Rectal smooth muscle tissue (tissue), 1 donor: ENCODE results near the gene DLD.
A peak's percentile ranks its signal among the peaks of the same experiment; 100 is the strongest.

Source experiments
- H3K27ac ChIP-seq: one replicate; pipeline ENCODE4 v1.7.0; 2013; ENCODE audit warnings: low read depth, low read length, inconsistent platforms
- H3K27me3 ChIP-seq: one replicate; pipeline ENCODE4 v1.7.0; 2013; ENCODE audit warnings: low read length; ENCODE audit not compliant: control insufficient read depth, insufficient read depth
- H3K36me3 ChIP-seq: one replicate; pipeline ENCODE4 v1.7.0; 2013; ENCODE audit warnings: low read length; ENCODE audit not compliant: control insufficient read depth, insufficient read depth
- H3K4me1 ChIP-seq: one replicate; pipeline ENCODE4 v1.7.0; 2013; ENCODE audit warnings: low read length; ENCODE audit not compliant: control insufficient read depth, insufficient read depth
- H3K4me3 ChIP-seq: one replicate; pipeline ENCODE4 v1.7.0; 2013; ENCODE audit warnings: low read length
- H3K9ac ChIP-seq: one replicate; pipeline ENCODE4 v1.7.0; 2013; ENCODE audit warnings: low read length

DLD gene

DNA sequence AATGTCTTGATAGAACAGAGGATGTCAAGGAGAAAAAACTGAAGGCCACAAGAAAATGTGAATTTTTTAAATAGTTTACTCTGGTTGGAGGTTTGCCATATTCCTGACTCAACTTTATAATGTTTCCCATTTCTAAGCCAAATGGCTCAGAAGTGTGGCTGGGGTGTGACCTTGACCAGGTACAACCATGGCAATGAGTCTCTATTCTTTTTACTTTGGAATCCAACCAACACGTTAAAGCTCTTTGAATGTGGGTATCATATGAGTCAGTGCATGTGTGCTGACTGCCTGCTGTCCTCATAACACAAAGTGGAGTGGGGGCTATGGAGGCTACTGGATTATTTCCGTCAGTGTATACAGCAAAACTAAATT is 33.5 kb upstream of the DLD start:
- H3K27ac ChIP-seq, result no peak overlapping the region
- no peak overlapping the region for H3K9ac ChIP-seq

DNA sequence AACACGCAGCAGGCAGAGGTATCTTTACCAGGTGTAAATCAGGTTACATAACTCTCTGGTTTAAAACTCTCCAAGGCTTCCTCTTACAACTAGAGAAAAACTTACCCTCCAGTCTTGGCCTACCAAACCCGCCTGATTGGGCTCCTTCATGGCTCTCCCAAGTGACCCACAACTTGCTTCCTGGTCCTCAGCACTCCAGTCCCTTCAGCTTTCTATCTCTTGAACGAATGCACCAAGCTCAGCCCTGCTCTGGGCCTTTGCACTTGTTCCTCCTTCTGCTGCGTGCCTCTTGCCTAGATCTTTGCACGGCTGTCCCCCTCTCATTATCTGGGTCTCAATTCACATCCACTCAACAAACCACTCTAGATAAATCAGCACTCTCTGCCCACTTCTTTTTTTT is 32.7 kb upstream of the DLD start:
- no peak overlapping the region for H3K9ac ChIP-seq
- H3K27me3 ChIP-seq, result no peaks in the 10 kb centered on the region
- no peak overlapping the region for H3K27ac ChIP-seq
- H3K4me3 ChIP-seq, result no peak overlapping the region
- peaks cover 2% of the 10 kb centered on the region for H3K4me1 ChIP-seq
- H3K36me3 ChIP-seq, result no peaks in the 10 kb centered on the region

More for the DNA sequence above, 33.5 kb upstream of the DLD start:
- Histone ChIP-seq H3K36me3 (no peaks in the 10 kb centered on the region), H3K27me3 (no peaks in the 10 kb centered on the region), H3K4me3 (no peak overlapping the region), H3K4me1 (peaks cover 2% of the 10 kb centered on the region)

GRCh38 chr7:107860279-107860961 is 30.6 kb upstream of the DLD start:
- no peak overlapping the region for H3K9ac ChIP-seq
- H3K4me3 ChIP-seq, result no peak overlapping the region
- H3K27ac ChIP-seq, result peak overlapping the region; percentile 49
- H3K27me3 ChIP-seq, result no peaks in the 10 kb centered on the region
- no peaks in the 10 kb centered on the region for H3K36me3 ChIP-seq
- H3K4me1 ChIP-seq, result peaks cover 2% of the 10 kb centered on the region

GRCh38 chr7:107860981-107861652 is 29.9 kb upstream of the DLD start:
- no peak overlapping the region for H3K4me3 ChIP-seq
- no peaks in the 10 kb centered on the region for H3K36me3 ChIP-seq
- no peak overlapping the region for H3K27ac ChIP-seq
- no peak overlapping the region for H3K9ac ChIP-seq
- H3K27me3 ChIP-seq, result no peaks in the 10 kb centered on the region
- peaks cover 2% of the 10 kb centered on the region for H3K4me1 ChIP-seq

- Histone ChIP-seq H3K4me1 (no peaks in the 10 kb centered on the region), H3K27ac (no peak overlapping the region), H3K27me3 (no peaks in the 10 kb centered on the region), H3K9ac (no peak overlapping the region), H3K4me3 (no peak overlapping the region), H3K36me3 (no peaks in the 10 kb centered on the region)
These were observed 24.8 kb upstream of the DLD start for GRCh38 chr7:107865956-107866775.

DNA sequence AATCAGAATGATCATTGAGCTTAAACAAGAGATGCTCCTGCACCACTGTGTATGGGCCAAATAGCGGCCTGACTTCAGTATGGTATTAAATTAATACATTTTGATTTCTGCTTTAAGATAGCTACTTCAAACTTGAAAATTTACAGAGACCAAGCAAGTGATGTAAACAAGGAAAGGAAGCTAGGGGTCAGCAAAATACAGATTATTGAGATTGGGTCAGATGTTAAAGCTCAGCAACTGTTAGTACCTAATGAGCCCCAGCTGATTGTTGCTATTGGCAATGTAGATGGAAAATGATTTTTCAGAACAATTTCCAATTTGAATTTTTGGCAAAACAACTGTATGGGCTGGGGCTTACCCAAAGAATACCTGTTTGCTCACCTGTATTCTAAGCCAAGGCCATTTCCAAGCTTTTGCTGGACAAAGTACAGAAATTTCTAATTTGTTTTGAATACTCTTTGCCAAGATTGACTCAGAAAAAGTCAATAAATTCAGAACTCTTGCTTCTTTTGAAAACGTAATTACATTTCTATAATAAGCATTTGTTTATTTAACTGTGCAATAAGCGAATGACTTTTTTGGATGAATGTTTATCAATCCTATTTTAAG is 23.0 kb upstream of the DLD start:
- Histone ChIP-seq H3K27ac (no peak overlapping the region), H3K36me3 (no peaks in the 10 kb centered on the region)

DNA sequence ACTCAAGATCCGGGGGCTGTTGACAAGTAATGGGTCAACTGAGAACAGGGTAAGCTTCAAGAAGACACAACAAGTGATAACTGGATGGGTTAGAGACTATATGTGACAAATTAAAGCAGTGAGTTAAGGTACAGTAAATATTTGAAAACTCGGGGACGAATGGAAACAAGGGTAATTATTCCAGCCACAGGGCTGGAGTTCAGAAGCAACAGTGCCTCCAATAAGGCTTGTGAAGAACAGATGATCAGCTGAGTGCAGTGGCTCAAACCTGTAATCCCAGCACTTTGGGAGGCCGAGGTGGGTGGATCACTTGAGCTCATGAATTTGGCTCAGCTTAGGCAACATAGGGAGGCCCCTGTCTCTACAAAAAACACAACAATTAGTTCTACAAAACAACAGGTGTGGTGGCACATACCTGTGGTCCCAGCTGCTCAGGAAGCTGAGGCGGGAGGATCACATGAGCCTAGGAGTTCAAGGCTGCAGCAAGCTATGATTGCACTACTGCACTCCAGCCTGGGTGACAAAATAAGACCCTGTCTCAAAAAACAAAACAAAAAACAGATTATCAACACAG is 20.5 kb upstream of the DLD start:
- Histone ChIP-seq H3K4me1 (peaks cover 3% of the 10 kb centered on the region), H3K27ac (no peak overlapping the region), H3K4me3 (no peak overlapping the region), H3K9ac (no peak overlapping the region), H3K27me3 (no peaks in the 10 kb centered on the region), H3K36me3 (no peaks in the 10 kb centered on the region)

More for the DNA sequence above, 23.0 kb upstream of the DLD start:
- Histone ChIP-seq H3K4me3 (no peak overlapping the region), H3K27me3 (no peaks in the 10 kb centered on the region), H3K4me1 (no peaks in the 10 kb centered on the region), H3K9ac (no peak overlapping the region)

GRCh38 chr7:107874111-107874510 is 16.9 kb upstream of the DLD start:
- Histone ChIP-seq H3K27ac (no peak overlapping the region), H3K4me1 (peaks cover 3% of the 10 kb centered on the region), H3K4me3 (no peak overlapping the region), H3K36me3 (no peaks in the 10 kb centered on the region), H3K9ac (no peak overlapping the region), H3K27me3 (no peaks in the 10 kb centered on the region)

DNA sequence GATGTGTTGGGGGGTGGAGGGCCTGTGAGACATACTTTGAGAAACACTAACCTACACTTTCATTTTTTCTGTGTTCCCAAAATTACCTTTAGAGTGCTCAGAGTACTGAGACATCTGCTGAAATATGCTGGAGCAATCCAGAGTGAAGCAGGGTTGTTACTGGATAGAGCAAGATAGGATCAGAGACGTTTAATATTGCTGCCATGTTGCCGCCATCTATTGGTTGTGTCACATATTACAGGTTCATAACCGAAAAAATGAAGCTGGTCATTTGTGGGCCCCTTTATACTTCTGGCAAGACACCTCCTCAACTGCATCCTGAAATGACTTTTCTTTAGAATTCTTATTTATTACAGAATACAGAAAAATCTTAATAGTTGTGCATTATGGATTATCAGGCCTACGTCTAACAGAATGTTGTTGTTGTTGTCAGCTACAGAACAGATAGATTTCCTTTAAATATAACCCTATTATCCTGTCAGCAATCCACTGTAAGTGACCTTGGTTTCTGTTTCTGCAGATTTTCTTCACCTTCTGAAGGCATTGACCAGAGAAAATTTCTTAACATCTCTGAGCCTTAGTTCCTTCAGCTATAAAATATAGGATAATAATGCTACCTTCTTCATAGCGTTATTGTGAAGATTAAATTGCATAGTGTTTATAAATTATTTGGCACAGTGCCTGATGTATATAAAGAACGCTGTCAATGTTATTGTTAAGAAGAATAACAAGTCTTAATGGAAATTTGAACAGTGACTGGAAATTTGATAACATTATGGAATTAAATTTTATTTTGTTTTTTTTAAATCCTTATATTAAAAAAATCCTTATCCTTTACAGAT is 16.2 kb upstream of the DLD start:
- H3K4me3 ChIP-seq, result no peak overlapping the region
- H3K4me1 ChIP-seq, result peaks cover 3% of the 10 kb centered on the region
- no peaks in the 10 kb centered on the region for H3K27me3 ChIP-seq
- H3K9ac ChIP-seq, result no peak overlapping the region
- no peaks in the 10 kb centered on the region for H3K36me3 ChIP-seq
- no peak overlapping the region for H3K27ac ChIP-seq

GRCh38 chr7:107876916-107877315 is 14.1 kb upstream of the DLD start:
- H3K4me1 ChIP-seq, result peaks cover 3% of the 10 kb centered on the region
- H3K4me3 ChIP-seq, result no peak overlapping the region
- no peaks in the 10 kb centered on the region for H3K27me3 ChIP-seq
- H3K36me3 ChIP-seq, result no peaks in the 10 kb centered on the region
- H3K27ac ChIP-seq, result no peak overlapping the region
- no peak overlapping the region for H3K9ac ChIP-seq

DNA sequence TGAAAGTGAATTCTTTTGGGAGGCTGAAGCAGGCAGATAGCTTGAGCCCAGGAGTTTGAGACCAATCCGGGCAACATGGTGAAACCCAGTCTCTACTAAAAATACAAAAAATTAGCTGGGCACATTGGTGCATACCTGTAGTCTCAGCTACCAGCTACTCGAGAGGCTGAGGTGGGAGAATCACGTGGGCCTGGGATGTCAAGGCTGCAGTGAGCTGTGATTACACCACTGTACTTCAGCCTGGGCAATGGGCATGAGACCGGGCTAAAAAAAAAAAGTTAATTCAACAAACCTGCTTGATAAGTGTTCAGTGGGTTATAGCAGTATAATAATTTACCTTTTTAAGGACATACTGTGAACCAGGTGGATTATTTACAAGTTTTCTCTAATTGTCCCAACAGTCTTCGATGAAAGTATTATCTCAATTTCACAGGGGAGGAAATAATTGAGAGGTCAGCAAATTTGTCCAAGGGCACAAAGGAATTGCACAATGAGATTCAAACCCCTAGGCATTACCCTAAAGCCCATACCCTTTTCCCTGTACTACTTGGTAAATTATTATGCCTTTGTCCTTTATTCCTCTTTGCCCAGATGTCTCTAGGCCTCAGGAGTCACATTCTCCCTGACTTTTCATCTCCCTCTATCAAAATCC is 13.1 kb upstream of the DLD start:
- no peak overlapping the region for H3K4me3 ChIP-seq
- no peaks in the 10 kb centered on the region for H3K36me3 ChIP-seq
- peaks cover 3% of the 10 kb centered on the region for H3K4me1 ChIP-seq
- no peaks in the 10 kb centered on the region for H3K27me3 ChIP-seq
- no peak overlapping the region for H3K27ac ChIP-seq
- no peak overlapping the region for H3K9ac ChIP-seq
